22Rv1 (cell line): ENCODE measurements around the gene ELP1.

ENCODE experiments used
- CTCF ChIP-seq: fragments of 450-650 bp; IDR thresholded peaks from 2 replicates; pipeline ENCODE4 v1.5.1; 2017; ENCODE audit warnings: mild to moderate bottlenecking
- ZFX ChIP-seq: fragments of 450-650 bp; IDR thresholded peaks from 2 replicates; pipeline ENCODE4 v1.6.1; 2017; ENCODE audit warnings: antibody characterized with exemption, borderline replicate concordance

- TF ChIP-seq CTCF (no peak), ZFX (no peak)
These were observed 38.3 kb upstream of the ELP1 start for GRCh38 chr9:108972186-108972585.
